Measurements from ENCODE around the gene PDE6H.

The PDE6H gene

GRCh38 chr12:14949631-14950030, 23.2 kb upstream of the PDE6H start:
- no peak for DNase-seq (ENCODE audit: low spot score)
- in situ Hi-C loops (cut with MboI; ENCODE audit: low sequenced_read_pairs, unreplicated experiment) = loop anchor here (25.0 kb wide), 1 partner anchor 562 kb away; no protein-coding TSS in a partner anchor
- TF ChIP-seq, protein P1, sequence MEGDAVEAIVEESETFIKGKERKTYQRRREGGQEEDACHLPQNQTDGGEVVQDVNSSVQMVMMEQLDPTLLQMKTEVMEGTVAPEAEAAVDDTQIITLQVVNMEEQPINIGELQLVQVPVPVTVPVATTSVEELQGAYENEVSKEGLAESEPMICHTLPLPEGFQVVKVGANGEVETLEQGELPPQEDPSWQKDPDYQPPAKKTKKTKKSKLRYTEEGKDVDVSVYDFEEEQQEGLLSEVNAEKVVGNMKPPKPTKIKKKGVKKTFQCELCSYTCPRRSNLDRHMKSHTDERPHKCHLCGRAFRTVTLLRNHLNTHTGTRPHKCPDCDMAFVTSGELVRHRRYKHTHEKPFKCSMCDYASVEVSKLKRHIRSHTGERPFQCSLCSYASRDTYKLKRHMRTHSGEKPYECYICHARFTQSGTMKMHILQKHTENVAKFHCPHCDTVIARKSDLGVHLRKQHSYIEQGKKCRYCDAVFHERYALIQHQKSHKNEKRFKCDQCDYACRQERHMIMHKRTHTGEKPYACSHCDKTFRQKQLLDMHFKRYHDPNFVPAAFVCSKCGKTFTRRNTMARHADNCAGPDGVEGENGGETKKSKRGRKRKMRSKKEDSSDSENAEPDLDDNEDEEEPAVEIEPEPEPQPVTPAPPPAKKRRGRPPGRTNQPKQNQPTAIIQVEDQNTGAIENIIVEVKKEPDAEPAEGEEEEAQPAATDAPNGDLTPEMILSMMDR (IDR thresholded peaks at IDR 0.05; ENCODE audit: borderline replicate concordance, control extremely low read depth, extremely low read depth, insufficient read depth, missing control alignments) = no peak

GRCh38 chr12:14950421-14950820, 22.4 kb upstream of the PDE6H start:
- no peak for DNase-seq (ENCODE audit: low spot score)
- in situ Hi-C loops (cut with MboI; ENCODE audit: low sequenced_read_pairs, unreplicated experiment) = loop anchor here (25.0 kb wide), 1 partner anchor 563 kb away; no protein-coding TSS in a partner anchor
- TF ChIP-seq, protein P1 (IDR thresholded peaks at IDR 0.05; ENCODE audit: borderline replicate concordance, control extremely low read depth, extremely low read depth, insufficient read depth, missing control alignments) = no peak

- in situ Hi-C loops (cut with MboI; ENCODE audit: low sequenced_read_pairs, unreplicated experiment) = loop anchor here (25.0 kb wide), 1 partner anchor 564 kb away; no protein-coding TSS in a partner anchor
- DNase-seq (ENCODE audit: low spot score) = no peak
- TF ChIP-seq, protein P1 (IDR thresholded peaks at IDR 0.05; ENCODE audit: borderline replicate concordance, control extremely low read depth, extremely low read depth, insufficient read depth, missing control alignments) = no peak
Measured at GRCh38 chr12:14950982-14951746, 21.7 kb upstream of the PDE6H start.

GRCh38 chr12:14951851-14952250, 21.0 kb upstream of the PDE6H start:
- TF ChIP-seq, protein P1 (IDR thresholded peaks at IDR 0.05; ENCODE audit: borderline replicate concordance, control extremely low read depth, extremely low read depth, insufficient read depth, missing control alignments) = no peak
- in situ Hi-C loops (cut with MboI; ENCODE audit: low sequenced_read_pairs, unreplicated experiment) = loop anchor here (25.0 kb wide), 1 partner anchor 565 kb away; no protein-coding TSS in a partner anchor
- DNase-seq (ENCODE audit: low spot score) = no peak

DNA sequence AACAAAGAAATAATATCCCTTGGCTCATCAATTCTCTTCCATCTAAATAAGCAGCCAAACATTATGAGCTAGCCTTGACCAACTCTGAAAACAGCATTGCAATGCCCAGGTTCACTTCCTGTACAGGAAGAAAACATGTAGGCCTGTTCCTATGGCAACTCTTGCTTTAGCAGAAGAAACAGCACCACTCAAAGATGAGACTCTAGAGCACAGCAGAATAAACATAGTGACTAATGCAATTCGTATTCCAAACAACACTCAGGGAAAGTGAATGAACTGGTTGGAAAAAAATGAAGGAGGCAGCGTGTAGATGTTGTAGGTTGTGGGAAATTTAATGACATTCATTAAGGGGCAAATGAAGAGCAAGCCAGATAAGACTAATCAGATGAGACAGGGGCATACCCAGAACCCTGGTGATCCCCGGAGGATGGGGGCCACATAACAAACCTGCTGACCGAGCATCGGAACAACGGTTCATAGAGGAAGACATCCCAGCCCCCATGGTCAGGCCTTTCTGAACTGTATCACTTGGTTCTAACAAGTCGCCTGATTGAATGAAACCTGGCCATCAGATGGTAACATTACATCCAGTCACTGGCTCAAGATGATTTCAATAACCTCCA, 20.4 kb upstream of the PDE6H start:
- in situ Hi-C loops (cut with MboI; ENCODE audit: low sequenced_read_pairs, unreplicated experiment) = loop anchor here (25.0 kb wide), 1 partner anchor 565 kb away; no protein-coding TSS in a partner anchor
- TF ChIP-seq, protein P1 (IDR thresholded peaks at IDR 0.05; ENCODE audit: borderline replicate concordance, control extremely low read depth, extremely low read depth, insufficient read depth, missing control alignments) = no peak
- DNase-seq (ENCODE audit: low spot score) = peak; percentile 21

DNA sequence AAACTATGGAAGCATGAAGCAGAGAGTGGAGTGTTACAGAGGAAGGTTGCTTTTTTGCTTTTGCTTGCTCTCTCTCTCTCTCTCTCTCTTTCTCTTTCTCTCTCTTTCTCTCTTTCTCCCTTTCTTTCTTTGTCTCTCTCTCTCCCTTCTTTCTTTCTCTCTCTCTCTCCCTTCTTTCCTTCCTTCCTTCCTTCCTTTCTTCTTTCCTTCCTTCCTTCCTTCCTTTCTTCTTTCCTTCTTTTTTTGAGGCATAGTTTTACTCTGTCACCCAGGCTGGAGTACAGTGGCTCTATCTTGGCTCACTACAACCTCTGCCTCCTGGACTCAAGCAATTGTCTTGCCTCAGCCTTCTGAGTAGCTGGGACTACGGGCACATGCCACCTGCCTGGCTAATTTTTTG, 19.1 kb upstream of the PDE6H start:
- TF ChIP-seq, protein P1 (IDR thresholded peaks at IDR 0.05; ENCODE audit: borderline replicate concordance, control extremely low read depth, extremely low read depth, insufficient read depth, missing control alignments) = no peak
- no peak for DNase-seq (ENCODE audit: low spot score)
- in situ Hi-C loops (cut with MboI; ENCODE audit: low sequenced_read_pairs, unreplicated experiment) = loop anchor here (25.0 kb wide), 1 partner anchor 566 kb away; no protein-coding TSS in a partner anchor
